D721Med (cell line): ENCODE data around the gene KLHDC8A.

Experiments
- DNase-seq: peaks from one replicate; pipeline ENCODE4 v3.0.0; 2011; ENCODE audit warnings: low spot score; ENCODE audit not compliant: insufficient read length
- FAIRE-seq: peaks from 2 replicates; lab custom pipeline; 2011; peaks lifted over from hg19 to GRCh38; lab: Jason Lieb, UNC
- TF ChIP-seq, protein P1 (sequence below): IDR thresholded peaks from 2 replicates; pipeline ENCODE4 v1.5.1; 2012; ENCODE audit warnings: mild to moderate bottlenecking, control low read depth; ENCODE audit not compliant: insufficient read depth; ENCODE audit errors: missing control alignments

The KLHDC8A gene

DNA sequence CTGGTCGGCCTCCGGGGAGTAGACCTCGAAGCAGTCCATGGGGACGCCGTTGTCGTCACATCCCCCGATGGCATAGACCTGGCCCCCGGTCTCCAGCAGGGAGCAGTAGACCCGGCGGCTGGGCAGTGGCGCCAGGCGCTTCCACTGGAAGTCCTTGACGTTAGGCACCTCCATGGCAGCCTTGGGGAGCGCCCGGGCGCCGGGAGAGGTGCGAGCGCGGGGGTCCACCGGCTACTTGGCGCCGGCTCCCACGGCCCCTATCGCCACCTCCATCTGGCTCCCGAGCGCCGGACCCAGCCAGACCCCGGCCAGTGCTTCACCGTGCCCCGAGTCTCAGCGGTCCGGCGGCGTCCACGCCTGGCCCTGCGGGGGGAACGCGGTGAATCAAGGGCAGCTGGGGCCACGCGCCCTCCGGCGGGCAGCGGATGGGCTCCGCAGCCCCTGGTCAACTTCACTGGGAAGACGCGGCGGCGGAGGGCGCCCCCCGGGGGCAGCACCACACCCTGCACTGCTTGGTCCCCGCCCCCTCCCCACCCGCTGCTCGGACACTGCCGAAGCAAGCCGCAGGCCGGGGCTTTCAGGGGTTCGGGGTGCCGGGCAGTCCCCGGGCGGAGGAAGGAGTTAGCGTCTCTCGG, 13.2 kb downstream of the KLHDC8A start:
- FAIRE-seq, result no peak

DNA sequence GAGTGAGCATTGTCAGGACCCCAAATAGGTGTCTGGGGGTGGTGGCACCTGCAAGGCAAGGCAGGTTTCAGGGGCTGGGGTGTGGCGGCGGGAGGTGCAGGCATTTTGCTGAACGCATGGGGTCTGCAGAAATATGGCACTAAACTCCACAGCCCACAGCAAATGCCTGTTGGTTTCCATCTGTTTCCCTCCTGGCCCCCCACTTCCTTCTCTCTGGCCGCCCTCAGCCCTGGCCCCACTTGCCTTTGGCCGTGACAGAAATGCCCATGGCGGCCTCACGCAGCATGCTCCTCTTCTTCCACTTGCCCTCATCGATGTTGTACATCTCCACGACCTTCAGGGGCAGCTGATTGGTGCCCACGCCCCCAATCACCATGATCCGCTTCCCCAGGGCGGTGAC, 13.7 kb downstream of the KLHDC8A start:
- TF ChIP-seq, protein P1, sequence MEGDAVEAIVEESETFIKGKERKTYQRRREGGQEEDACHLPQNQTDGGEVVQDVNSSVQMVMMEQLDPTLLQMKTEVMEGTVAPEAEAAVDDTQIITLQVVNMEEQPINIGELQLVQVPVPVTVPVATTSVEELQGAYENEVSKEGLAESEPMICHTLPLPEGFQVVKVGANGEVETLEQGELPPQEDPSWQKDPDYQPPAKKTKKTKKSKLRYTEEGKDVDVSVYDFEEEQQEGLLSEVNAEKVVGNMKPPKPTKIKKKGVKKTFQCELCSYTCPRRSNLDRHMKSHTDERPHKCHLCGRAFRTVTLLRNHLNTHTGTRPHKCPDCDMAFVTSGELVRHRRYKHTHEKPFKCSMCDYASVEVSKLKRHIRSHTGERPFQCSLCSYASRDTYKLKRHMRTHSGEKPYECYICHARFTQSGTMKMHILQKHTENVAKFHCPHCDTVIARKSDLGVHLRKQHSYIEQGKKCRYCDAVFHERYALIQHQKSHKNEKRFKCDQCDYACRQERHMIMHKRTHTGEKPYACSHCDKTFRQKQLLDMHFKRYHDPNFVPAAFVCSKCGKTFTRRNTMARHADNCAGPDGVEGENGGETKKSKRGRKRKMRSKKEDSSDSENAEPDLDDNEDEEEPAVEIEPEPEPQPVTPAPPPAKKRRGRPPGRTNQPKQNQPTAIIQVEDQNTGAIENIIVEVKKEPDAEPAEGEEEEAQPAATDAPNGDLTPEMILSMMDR, result no peak
- no peak for DNase-seq
- no peak for FAIRE-seq

More for the DNA sequence above, 13.2 kb downstream of the KLHDC8A start:
- TF ChIP-seq, protein P1, result no peak
- DNase-seq, result no peak

DNA sequence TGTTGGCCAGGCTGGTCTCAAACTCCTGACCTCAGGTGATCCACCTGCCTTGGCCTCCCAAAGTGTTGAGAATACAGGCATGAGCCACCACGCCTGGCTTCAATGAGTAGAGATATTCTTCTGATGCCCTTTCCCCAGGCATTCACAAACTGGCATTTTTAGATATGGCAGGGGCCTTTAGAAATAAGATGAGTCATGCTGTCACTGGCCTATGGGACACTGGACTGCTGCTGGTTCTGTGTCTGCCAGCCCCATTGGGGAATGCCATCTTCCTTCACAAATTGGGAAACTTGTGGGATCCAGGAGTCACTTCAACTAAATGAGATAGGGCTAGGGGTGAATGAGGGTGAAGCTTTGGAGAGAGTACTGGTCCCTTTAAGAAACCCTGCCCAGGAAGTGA, 16.0 kb downstream of the KLHDC8A start:
- TF ChIP-seq, protein P1, result no peak
- FAIRE-seq, result no peak
- no peak for DNase-seq

DNA sequence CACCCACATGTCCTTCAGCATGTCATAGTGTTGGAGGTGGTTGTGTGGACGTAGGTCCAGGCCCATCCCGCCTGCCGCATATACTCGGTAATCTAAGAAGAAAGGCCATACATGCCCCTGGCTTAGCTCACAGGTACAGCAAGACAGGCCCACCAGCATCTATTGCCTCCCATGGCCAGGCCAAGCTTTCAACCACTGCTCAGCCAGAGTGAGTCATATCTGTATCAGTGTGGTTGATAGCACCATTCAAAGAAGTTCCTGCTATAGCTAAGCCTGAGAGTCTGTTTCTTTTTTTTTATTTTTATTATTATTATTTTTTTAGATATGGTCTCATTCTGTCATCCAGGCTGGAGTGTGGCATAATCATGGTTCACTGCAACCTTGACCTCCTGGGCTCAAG, 17.0 kb downstream of the KLHDC8A start:
- FAIRE-seq, result no peak
- no peak for DNase-seq
- TF ChIP-seq, protein P1, result no peak

DNA sequence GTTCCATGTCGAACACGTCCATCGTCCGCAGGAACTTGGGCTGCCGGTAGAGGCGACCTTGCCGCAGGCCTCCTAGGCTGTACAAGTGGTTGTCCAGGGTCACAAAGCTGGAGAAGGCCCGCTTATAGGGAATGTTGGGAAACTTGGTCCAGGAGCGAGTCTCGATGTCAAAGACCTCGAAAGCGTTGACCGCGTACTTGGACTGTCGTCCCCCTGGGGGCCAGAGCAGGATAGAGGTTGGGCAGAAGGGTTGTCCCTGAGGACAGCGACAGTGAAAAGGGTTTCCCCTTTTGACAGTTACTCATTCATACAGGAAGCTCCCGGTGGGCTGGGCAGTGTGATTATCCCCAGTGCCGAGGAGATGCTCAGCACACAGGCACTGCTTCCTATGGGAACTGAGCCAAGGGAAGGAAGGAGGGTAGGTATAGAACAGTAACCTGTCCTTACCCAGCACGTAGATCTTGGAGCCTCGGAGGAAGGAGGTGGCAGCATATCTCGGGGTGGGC, 17.5 kb downstream of the KLHDC8A start:
- DNase-seq (no peak), FAIRE-seq (no peak)
- TF ChIP-seq, protein P1, result no peak

DNA sequence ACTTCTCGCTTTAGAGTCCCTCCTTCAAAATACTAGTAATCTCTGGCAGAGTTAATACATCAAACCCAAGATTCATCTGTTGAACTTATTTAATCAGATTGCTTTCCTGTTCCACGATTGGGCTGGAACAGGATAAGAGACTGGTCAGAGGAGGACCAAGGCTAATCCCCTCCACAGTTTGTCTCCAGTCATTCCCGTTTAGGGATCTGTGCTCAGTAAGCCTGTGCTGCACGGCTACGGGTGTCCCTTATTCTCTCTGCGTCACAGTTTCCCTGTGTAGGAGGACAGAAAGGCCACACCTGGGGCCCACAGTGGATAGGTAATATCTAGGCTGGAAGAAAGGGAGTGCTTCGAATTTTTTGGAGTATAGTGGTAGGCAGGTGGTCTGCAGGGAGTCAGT, 18.7 kb downstream of the KLHDC8A start:
- no peak for FAIRE-seq
- TF ChIP-seq, protein P1, result no peak
- no peak for DNase-seq

DNA sequence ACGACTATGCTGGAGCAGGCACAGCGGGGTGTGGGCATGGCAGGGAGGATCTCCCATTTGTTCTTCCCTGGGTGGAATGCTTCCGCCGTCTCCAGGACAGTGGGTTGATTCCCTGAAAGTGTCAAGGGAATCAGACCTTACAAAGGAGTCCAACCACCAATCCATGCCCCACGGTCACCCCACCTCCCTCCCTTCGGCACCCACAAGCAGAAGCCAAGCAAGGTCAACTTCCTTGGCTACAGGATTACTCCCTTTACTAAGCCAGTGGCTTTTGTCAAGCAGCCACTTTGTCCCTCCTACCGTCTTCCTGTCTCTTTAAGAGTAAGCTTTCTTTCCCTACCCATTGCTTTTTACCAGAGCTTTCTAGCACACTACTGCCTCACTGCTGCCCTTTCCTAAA, 19.2 kb downstream of the KLHDC8A start:
- no peak for FAIRE-seq
- TF ChIP-seq, protein P1, result no peak
- no peak for DNase-seq
